GM18505 (cell line): ENCODE measurements around the gene ABLIM3.

ENCODE experiments used
- ATAC-seq: cut with Tn5 transposase; IDR thresholded peaks from one replicate; pipeline ENCODE4 v1.9.1; 2021; ENCODE audit not compliant: unreplicated experiment
- POLR2A ChIP-seq: IDR thresholded peaks from 4 replicates; pipeline ENCODE4 v1.6.1; 2011; ENCODE audit warnings: borderline replicate concordance; ENCODE audit not compliant: insufficient read depth, insufficient read length; ENCODE audit errors: extremely low read depth

Gene ABLIM3

GRCh38 chr5:149127394-149127955 is 13.8 kb upstream of the ABLIM3 start:
- TF ChIP-seq POLR2A, result no peak
- no peak for ATAC-seq

- no peak for ATAC-seq
- no peak for TF ChIP-seq POLR2A
Observed at GRCh38 chr5:149128023-149128875, 13.0 kb upstream of the ABLIM3 start.

DNA sequence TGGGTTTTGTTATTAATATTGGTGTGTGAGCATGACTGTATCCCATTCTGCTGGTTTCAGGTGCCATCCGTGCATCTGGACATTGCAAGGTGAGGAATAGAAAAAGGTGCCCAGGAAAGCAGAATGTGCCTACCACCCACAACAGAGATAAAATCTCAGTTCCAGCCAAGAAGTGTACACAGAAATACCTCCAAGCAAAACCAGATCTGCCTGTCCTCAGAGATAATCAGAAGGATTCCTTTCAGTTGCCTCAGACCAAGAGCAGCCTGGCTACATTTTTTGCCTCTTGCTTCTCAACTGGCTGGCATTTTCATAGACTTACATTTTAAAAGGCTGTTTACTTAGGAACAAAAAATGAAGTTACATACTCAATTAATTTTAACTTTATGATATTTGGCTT is 12.1 kb upstream of the ABLIM3 start:
- TF ChIP-seq POLR2A, result no peak
- no peak for ATAC-seq

GRCh38 chr5:149130121-149130914 is 11.0 kb upstream of the ABLIM3 start:
- no peak for ATAC-seq
- no peak for TF ChIP-seq POLR2A

DNA sequence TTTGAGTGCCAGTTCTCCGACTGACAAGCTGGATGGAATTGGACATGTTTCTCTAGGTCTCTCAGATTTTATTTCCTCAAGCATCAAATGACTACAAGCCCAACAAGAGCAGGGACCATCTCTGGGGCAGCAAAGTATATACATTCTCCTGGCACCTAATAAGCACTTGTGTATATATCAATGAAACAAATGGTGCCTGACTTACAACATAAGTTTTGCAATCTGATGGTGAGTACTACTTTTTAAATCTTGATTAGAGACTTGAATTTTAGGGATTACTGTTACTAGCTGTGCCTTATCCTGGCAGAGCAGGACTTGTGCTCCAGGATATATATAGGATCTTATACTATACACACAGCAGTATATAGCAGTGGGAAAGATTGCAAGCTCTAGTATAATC is 8.8 kb upstream of the ABLIM3 start:
- ATAC-seq, result no peak

GRCh38 chr5:149133795-149134777 is 7.2 kb upstream of the ABLIM3 start:
- no peak for TF ChIP-seq POLR2A
- no peak for ATAC-seq

More for the DNA sequence above, 8.8 kb upstream of the ABLIM3 start:
- TF ChIP-seq POLR2A, result no peak

DNA sequence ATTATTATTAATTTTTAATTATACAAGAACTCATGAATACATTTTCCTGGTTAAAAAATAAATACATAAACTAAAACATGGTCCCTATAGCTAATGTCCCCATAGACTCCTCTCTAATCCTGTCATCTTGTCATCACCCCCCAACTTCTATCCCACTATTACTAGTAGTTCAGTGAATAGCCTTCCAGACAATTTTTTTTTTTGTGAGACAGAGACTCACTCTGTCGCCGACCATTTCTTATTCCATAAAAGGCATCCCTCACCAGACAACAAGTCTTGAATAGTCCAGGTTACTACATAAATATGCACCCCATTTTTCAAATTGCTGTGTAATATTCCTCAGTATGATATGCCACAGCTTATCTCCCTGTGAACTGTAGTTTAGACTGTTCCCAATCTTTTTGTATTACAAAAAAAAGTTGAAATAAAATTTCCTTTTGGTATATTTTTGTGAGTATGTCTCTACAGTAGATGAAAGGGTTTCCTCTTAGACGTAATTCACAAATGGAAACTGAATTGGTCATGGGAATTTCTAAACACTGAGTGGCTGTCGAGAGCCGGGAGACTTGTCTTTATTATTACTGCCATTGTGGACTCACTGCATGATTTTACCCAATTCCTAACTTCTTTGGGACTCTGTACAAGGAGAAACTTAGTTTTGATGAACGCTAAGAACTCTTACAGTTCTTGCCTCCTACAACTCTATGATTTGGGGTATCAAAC is 6.4 kb upstream of the ABLIM3 start:
- no peak for ATAC-seq
- TF ChIP-seq POLR2A, result no peak

- TF ChIP-seq POLR2A, result no peak
- no peak for ATAC-seq
Observed at GRCh38 chr5:149135536-149136201, 5.6 kb upstream of the ABLIM3 start.

GRCh38 chr5:149138182-149138923 is 2.9 kb upstream of the ABLIM3 start:
- no peak for ATAC-seq
- TF ChIP-seq POLR2A, result no peak

- ATAC-seq, result no peak
- TF ChIP-seq POLR2A, result no peak
Observed at GRCh38 chr5:149140197-149141002, 893 bp upstream of the ABLIM3 start.
